B cell (primary cell): ENCODE measurements around the gene RAB31.

Experiments used
- EZH2 ChIP-seq: IDR thresholded peaks from 2 replicates; pipeline ENCODE4 v1.6.1; 2012; ENCODE audit warnings: borderline replicate concordance, low read depth, mild to moderate bottlenecking, moderate library complexity, low read length; ENCODE audit not compliant: insufficient read depth, poor library complexity, severe bottlenecking
- TF ChIP-seq, protein P1 (sequence below): fragments of 200-600 bp; IDR thresholded peaks from one replicate; pipeline ENCODE4 v1.8.0; 2022; ENCODE audit warnings: antibody characterized with exemption, mild to moderate bottlenecking

DNA sequence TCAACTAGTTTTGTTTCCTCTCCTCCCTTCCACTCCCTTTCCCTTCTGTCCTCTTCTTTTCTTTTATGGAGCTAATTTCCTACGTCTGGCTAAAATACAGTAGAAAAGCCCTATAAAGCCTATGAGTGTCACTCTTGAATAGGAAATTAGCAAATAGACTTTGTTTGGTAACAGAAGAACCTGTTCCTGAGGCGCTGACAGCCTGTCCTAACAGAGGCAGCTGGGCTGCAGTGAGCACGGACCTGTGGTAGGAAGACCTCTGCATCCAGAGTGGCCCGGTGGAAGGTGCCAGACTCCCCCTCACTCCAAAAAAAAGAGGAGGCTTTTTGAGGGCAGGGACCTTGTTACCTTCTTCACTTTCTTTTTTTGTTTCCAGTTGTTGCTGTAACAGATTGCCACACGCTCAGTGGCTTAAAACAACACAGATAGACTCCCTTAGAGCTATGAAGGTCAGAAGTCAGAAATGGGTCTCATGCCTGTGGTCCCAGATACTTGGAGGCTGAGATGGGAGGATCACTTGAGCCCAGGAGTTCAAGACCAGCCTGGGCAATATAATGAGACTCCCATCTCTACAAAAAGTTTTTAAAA, 96.5 kb downstream of the RAB31 start:
- TF ChIP-seq, protein P1, sequence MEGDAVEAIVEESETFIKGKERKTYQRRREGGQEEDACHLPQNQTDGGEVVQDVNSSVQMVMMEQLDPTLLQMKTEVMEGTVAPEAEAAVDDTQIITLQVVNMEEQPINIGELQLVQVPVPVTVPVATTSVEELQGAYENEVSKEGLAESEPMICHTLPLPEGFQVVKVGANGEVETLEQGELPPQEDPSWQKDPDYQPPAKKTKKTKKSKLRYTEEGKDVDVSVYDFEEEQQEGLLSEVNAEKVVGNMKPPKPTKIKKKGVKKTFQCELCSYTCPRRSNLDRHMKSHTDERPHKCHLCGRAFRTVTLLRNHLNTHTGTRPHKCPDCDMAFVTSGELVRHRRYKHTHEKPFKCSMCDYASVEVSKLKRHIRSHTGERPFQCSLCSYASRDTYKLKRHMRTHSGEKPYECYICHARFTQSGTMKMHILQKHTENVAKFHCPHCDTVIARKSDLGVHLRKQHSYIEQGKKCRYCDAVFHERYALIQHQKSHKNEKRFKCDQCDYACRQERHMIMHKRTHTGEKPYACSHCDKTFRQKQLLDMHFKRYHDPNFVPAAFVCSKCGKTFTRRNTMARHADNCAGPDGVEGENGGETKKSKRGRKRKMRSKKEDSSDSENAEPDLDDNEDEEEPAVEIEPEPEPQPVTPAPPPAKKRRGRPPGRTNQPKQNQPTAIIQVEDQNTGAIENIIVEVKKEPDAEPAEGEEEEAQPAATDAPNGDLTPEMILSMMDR: no peak
- TF ChIP-seq EZH2: no peak
